Measurements from ENCODE around the gene PM20D1.
"Not testable (repeated sequence)": the region's sequence is repeated elsewhere in the genome, so short reads cannot be mapped to it uniquely, and the experiment has no call there.

The PM20D1 gene

GRCh38 chr1:205849619-205850355 lies at the start of gene PM20D1:
Gene PM20D1, minus strand, starts transcription at chr1:205850132. Its CDS starts 60 bp downstream, at chr1:205850072.
- Histone ChIP-seq H3K9ac (ENCODE audit: low read depth in 1 of 2, low read length in 2 of 2) (no peak within 1 kb of the TSS), H3K9me3 (ENCODE audit: control insufficient read depth in 1 of 2, low read length in 2 of 2) (no peaks in the 10 kb centered on the region), H3K36me3 (ENCODE audit: control insufficient read depth in 1 of 2, insufficient read depth in 2 of 2, low read length in 2 of 2) (no peaks in the 10 kb centered on the region), H3K4me1 (ENCODE audit: control insufficient read depth in 1 of 2, insufficient read depth in 2 of 2, low read length in 2 of 2) (peaks cover 5% of the 10 kb centered on the region in 2 donors), H3K4me3 (ENCODE audit: low read depth in 1 of 2, low read length in 2 of 2) (peak within 1 kb of the TSS; percentile 55 to 63), H3K27ac (ENCODE audit: low read depth, low read length) (no peak within 1 kb of the TSS), H3K27me3 (ENCODE audit: control insufficient read depth in 1 of 2, insufficient read depth in 2 of 2, low read length in 2 of 2) (peaks cover 0 to 5% of the 10 kb centered on the region in 2 donors)

- H3K27me3 ChIP-seq (ENCODE audit: control insufficient read depth in 1 of 2, insufficient read depth in 2 of 2, low read length in 2 of 2), result peaks cover 0 to 6% of the 10 kb centered on the region in 2 donors
- no peaks in the 10 kb centered on the region for H3K9me3 ChIP-seq (ENCODE audit: control insufficient read depth in 1 of 2, low read length in 2 of 2)
- H3K36me3 ChIP-seq (ENCODE audit: control insufficient read depth in 1 of 2, insufficient read depth in 2 of 2, low read length in 2 of 2), result no peaks in the 10 kb centered on the region
- no peak overlapping the region for H3K27ac ChIP-seq (ENCODE audit: low read depth, low read length)
- no peak overlapping the region for H3K9ac ChIP-seq (ENCODE audit: low read depth in 1 of 2, low read length in 2 of 2)
- no peak overlapping the region for H3K4me3 ChIP-seq (ENCODE audit: low read depth in 1 of 2, low read length in 2 of 2)
- H3K4me1 ChIP-seq (ENCODE audit: control insufficient read depth in 1 of 2, insufficient read depth in 2 of 2, low read length in 2 of 2), result no peaks in the 10 kb centered on the region
These were observed 46.4 kb upstream of the PM20D1 start for GRCh38 chr1:205896351-205896750.

- not testable (repeated sequence) for H3K4me3 ChIP-seq (ENCODE audit: low read depth in 1 of 2, low read length in 2 of 2); H3K27ac ChIP-seq (ENCODE audit: low read depth, low read length); H3K9ac ChIP-seq (ENCODE audit: low read depth in 1 of 2, low read length in 2 of 2); H3K4me1 ChIP-seq (ENCODE audit: control insufficient read depth in 1 of 2, insufficient read depth in 2 of 2, low read length in 2 of 2); H3K27me3 ChIP-seq (ENCODE audit: control insufficient read depth in 1 of 2, insufficient read depth in 2 of 2, low read length in 2 of 2); H3K9me3 ChIP-seq (ENCODE audit: control insufficient read depth in 1 of 2, low read length in 2 of 2); H3K36me3 ChIP-seq (ENCODE audit: control insufficient read depth in 1 of 2, insufficient read depth in 2 of 2, low read length in 2 of 2)
These were observed 44.2 kb upstream of the PM20D1 start for GRCh38 chr1:205894119-205894518.

- not testable (repeated sequence) for H3K4me3 ChIP-seq (ENCODE audit: low read depth in 1 of 2, low read length in 2 of 2); H3K36me3 ChIP-seq (ENCODE audit: control insufficient read depth in 1 of 2, insufficient read depth in 2 of 2, low read length in 2 of 2); H3K27me3 ChIP-seq (ENCODE audit: control insufficient read depth in 1 of 2, insufficient read depth in 2 of 2, low read length in 2 of 2); H3K9me3 ChIP-seq (ENCODE audit: control insufficient read depth in 1 of 2, low read length in 2 of 2); H3K4me1 ChIP-seq (ENCODE audit: control insufficient read depth in 1 of 2, insufficient read depth in 2 of 2, low read length in 2 of 2); H3K27ac ChIP-seq (ENCODE audit: low read depth, low read length); H3K9ac ChIP-seq (ENCODE audit: low read depth in 1 of 2, low read length in 2 of 2)
These were observed 42.2 kb upstream of the PM20D1 start for GRCh38 chr1:205892175-205892574.

- H3K36me3 ChIP-seq (ENCODE audit: control insufficient read depth in 1 of 2, insufficient read depth in 2 of 2, low read length in 2 of 2); H3K27ac ChIP-seq (ENCODE audit: low read depth, low read length); H3K9ac ChIP-seq (ENCODE audit: low read depth in 1 of 2, low read length in 2 of 2); H3K4me1 ChIP-seq (ENCODE audit: control insufficient read depth in 1 of 2, insufficient read depth in 2 of 2, low read length in 2 of 2); H3K4me3 ChIP-seq (ENCODE audit: low read depth in 1 of 2, low read length in 2 of 2); H3K27me3 ChIP-seq (ENCODE audit: control insufficient read depth in 1 of 2, insufficient read depth in 2 of 2, low read length in 2 of 2); H3K9me3 ChIP-seq (ENCODE audit: control insufficient read depth in 1 of 2, low read length in 2 of 2): not testable (repeated sequence)
These were observed 41.5 kb upstream of the PM20D1 start for GRCh38 chr1:205891481-205891880.

GRCh38 chr1:205890631-205891030 lies 40.7 kb upstream of the PM20D1 start:
- H3K27me3 ChIP-seq (ENCODE audit: control insufficient read depth in 1 of 2, insufficient read depth in 2 of 2, low read length in 2 of 2); H3K4me1 ChIP-seq (ENCODE audit: control insufficient read depth in 1 of 2, insufficient read depth in 2 of 2, low read length in 2 of 2); H3K36me3 ChIP-seq (ENCODE audit: control insufficient read depth in 1 of 2, insufficient read depth in 2 of 2, low read length in 2 of 2); H3K4me3 ChIP-seq (ENCODE audit: low read depth in 1 of 2, low read length in 2 of 2); H3K9ac ChIP-seq (ENCODE audit: low read depth in 1 of 2, low read length in 2 of 2); H3K9me3 ChIP-seq (ENCODE audit: control insufficient read depth in 1 of 2, low read length in 2 of 2); H3K27ac ChIP-seq (ENCODE audit: low read depth, low read length): not testable (repeated sequence)

GRCh38 chr1:205889706-205890105 lies 39.8 kb upstream of the PM20D1 start:
- H3K4me3 ChIP-seq (ENCODE audit: low read depth in 1 of 2, low read length in 2 of 2); H3K27me3 ChIP-seq (ENCODE audit: control insufficient read depth in 1 of 2, insufficient read depth in 2 of 2, low read length in 2 of 2); H3K27ac ChIP-seq (ENCODE audit: low read depth, low read length); H3K9me3 ChIP-seq (ENCODE audit: control insufficient read depth in 1 of 2, low read length in 2 of 2); H3K4me1 ChIP-seq (ENCODE audit: control insufficient read depth in 1 of 2, insufficient read depth in 2 of 2, low read length in 2 of 2); H3K9ac ChIP-seq (ENCODE audit: low read depth in 1 of 2, low read length in 2 of 2); H3K36me3 ChIP-seq (ENCODE audit: control insufficient read depth in 1 of 2, insufficient read depth in 2 of 2, low read length in 2 of 2): not testable (repeated sequence)

GRCh38 chr1:205889006-205889405 lies 39.1 kb upstream of the PM20D1 start:
- not testable (repeated sequence) for H3K9me3 ChIP-seq (ENCODE audit: control insufficient read depth in 1 of 2, low read length in 2 of 2); H3K9ac ChIP-seq (ENCODE audit: low read depth in 1 of 2, low read length in 2 of 2); H3K4me3 ChIP-seq (ENCODE audit: low read depth in 1 of 2, low read length in 2 of 2); H3K36me3 ChIP-seq (ENCODE audit: control insufficient read depth in 1 of 2, insufficient read depth in 2 of 2, low read length in 2 of 2); H3K27ac ChIP-seq (ENCODE audit: low read depth, low read length); H3K27me3 ChIP-seq (ENCODE audit: control insufficient read depth in 1 of 2, insufficient read depth in 2 of 2, low read length in 2 of 2); H3K4me1 ChIP-seq (ENCODE audit: control insufficient read depth in 1 of 2, insufficient read depth in 2 of 2, low read length in 2 of 2)

- peaks cover 0 to 4% of the 10 kb centered on the region in 2 donors for H3K27me3 ChIP-seq (ENCODE audit: control insufficient read depth in 1 of 2, insufficient read depth in 2 of 2, low read length in 2 of 2)
- no peaks in the 10 kb centered on the region for H3K4me1 ChIP-seq (ENCODE audit: control insufficient read depth in 1 of 2, insufficient read depth in 2 of 2, low read length in 2 of 2)
- H3K36me3 ChIP-seq (ENCODE audit: control insufficient read depth in 1 of 2, insufficient read depth in 2 of 2, low read length in 2 of 2), result no peaks in the 10 kb centered on the region
- H3K27ac ChIP-seq (ENCODE audit: low read depth, low read length), result no peak overlapping the region
- no peak overlapping the region for H3K4me3 ChIP-seq (ENCODE audit: low read depth in 1 of 2, low read length in 2 of 2)
- no peaks in the 10 kb centered on the region for H3K9me3 ChIP-seq (ENCODE audit: control insufficient read depth in 1 of 2, low read length in 2 of 2)
- no peak overlapping the region for H3K9ac ChIP-seq (ENCODE audit: low read depth in 1 of 2, low read length in 2 of 2)
These were observed 33.9 kb upstream of the PM20D1 start for GRCh38 chr1:205883792-205884191.

GRCh38 chr1:205880923-205881322 lies 31.0 kb upstream of the PM20D1 start:
- H3K36me3 ChIP-seq (ENCODE audit: control insufficient read depth in 1 of 2, insufficient read depth in 2 of 2, low read length in 2 of 2), result no peaks in the 10 kb centered on the region
- H3K4me1 ChIP-seq (ENCODE audit: control insufficient read depth in 1 of 2, insufficient read depth in 2 of 2, low read length in 2 of 2), result no peaks in the 10 kb centered on the region
- no peaks in the 10 kb centered on the region for H3K9me3 ChIP-seq (ENCODE audit: control insufficient read depth in 1 of 2, low read length in 2 of 2)
- H3K4me3 ChIP-seq (ENCODE audit: low read depth in 1 of 2, low read length in 2 of 2), result no peak overlapping the region
- H3K27me3 ChIP-seq (ENCODE audit: control insufficient read depth in 1 of 2, insufficient read depth in 2 of 2, low read length in 2 of 2), result peaks cover 0 to 4% of the 10 kb centered on the region in 2 donors
- H3K27ac ChIP-seq (ENCODE audit: low read depth, low read length), result no peak overlapping the region
- H3K9ac ChIP-seq (ENCODE audit: low read depth in 1 of 2, low read length in 2 of 2), result no peak overlapping the region

- Histone ChIP-seq H3K4me3 (ENCODE audit: low read depth in 1 of 2, low read length in 2 of 2) (no peak overlapping the region), H3K27me3 (ENCODE audit: control insufficient read depth in 1 of 2, insufficient read depth in 2 of 2, low read length in 2 of 2) (peaks cover 0 to 4% of the 10 kb centered on the region in 2 donors), H3K9me3 (ENCODE audit: control insufficient read depth in 1 of 2, low read length in 2 of 2) (no peaks in the 10 kb centered on the region), H3K9ac (ENCODE audit: low read depth in 1 of 2, low read length in 2 of 2) (no peak overlapping the region), H3K36me3 (ENCODE audit: control insufficient read depth in 1 of 2, insufficient read depth in 2 of 2, low read length in 2 of 2) (no peaks in the 10 kb centered on the region), H3K27ac (ENCODE audit: low read depth, low read length) (no peak overlapping the region), H3K4me1 (ENCODE audit: control insufficient read depth in 1 of 2, insufficient read depth in 2 of 2, low read length in 2 of 2) (no peaks in the 10 kb centered on the region)
These were observed 30.0 kb upstream of the PM20D1 start for GRCh38 chr1:205879974-205880373.

Data from duodenal mucosa (tissue), 2 donors.